AG04449 (cell line): ENCODE results near the gene SPPL3.
A peak's percentile ranks its signal among the peaks of the same experiment; 100 is the strongest.

ENCODE experiments used
- CTCF ChIA-PET: fragments of 350-600 bp; formaldehyde crosslinking; extraction: SDS; loops from one replicate; lab custom pipeline; 2021; ENCODE audit warnings: antibody characterized with exemption; lab: Yijun Ruan, JAX
- POLR2A ChIA-PET: fragments of 400-600, 350-600 bp; formaldehyde crosslinking; extraction: SDS; loops from one replicate; lab custom pipeline; 2020; ENCODE audit warnings: antibody characterized with exemption, inconsistent platforms; lab: Yijun Ruan, JAX
- DNase-seq: peaks from one replicate; pipeline ENCODE4 v3.0.0-alpha.2; 2010; ENCODE audit warnings: low read depth, low spot score
- H3K4me3 ChIP-seq: 2 replicates; pipeline ENCODE4 v1.5.1; 2011; ENCODE audit warnings: low read depth, mild to moderate bottlenecking, control low read depth, low read length
- TF ChIP-seq, protein P1 (sequence below): IDR thresholded peaks from one replicate; pipeline ENCODE4 v1.5.1; 2011; ENCODE audit warnings: mild to moderate bottlenecking, moderate library complexity, low read length, control low read depth, inconsistent platforms; ENCODE audit not compliant: insufficient read depth; ENCODE audit errors: missing control alignments

Gene SPPL3

GRCh38 chr12:120761519-120761934 lies 142.6 kb downstream of the SPPL3 start:
- ChIA-PET POLR2A (no interaction called here), CTCF (interaction anchor here (1.0 to 2.0 kb wide), 2 partner anchors 112 to 179 kb away, joined by 3 to 5 read pairs; no protein-coding TSS in a partner anchor)
- peak; percentile 78 for DNase-seq
- TF ChIP-seq, protein P1, sequence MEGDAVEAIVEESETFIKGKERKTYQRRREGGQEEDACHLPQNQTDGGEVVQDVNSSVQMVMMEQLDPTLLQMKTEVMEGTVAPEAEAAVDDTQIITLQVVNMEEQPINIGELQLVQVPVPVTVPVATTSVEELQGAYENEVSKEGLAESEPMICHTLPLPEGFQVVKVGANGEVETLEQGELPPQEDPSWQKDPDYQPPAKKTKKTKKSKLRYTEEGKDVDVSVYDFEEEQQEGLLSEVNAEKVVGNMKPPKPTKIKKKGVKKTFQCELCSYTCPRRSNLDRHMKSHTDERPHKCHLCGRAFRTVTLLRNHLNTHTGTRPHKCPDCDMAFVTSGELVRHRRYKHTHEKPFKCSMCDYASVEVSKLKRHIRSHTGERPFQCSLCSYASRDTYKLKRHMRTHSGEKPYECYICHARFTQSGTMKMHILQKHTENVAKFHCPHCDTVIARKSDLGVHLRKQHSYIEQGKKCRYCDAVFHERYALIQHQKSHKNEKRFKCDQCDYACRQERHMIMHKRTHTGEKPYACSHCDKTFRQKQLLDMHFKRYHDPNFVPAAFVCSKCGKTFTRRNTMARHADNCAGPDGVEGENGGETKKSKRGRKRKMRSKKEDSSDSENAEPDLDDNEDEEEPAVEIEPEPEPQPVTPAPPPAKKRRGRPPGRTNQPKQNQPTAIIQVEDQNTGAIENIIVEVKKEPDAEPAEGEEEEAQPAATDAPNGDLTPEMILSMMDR = no peak
- H3K4me3 ChIP-seq = no peak overlapping the region

- TF ChIP-seq, protein P1 = no peak
- no peak for DNase-seq
- CTCF ChIA-PET = interaction anchor here (1.0 to 2.0 kb wide), 2 partner anchors 111 to 178 kb away, joined by 3 to 5 read pairs; no protein-coding TSS in a partner anchor
- POLR2A ChIA-PET = no interaction called here
- H3K4me3 ChIP-seq = no peak overlapping the region
These were observed 143.6 kb downstream of the SPPL3 start for GRCh38 chr12:120760349-120761254.

GRCh38 chr12:120759591-120760348 lies 144.4 kb downstream of the SPPL3 start:
- ChIA-PET POLR2A (no interaction called here), CTCF (no interaction called here)
- no peak overlapping the region for H3K4me3 ChIP-seq
- TF ChIP-seq, protein P1 = no peak
- DNase-seq = no peak

GRCh38 chr12:120758798-120759590 lies 145.2 kb downstream of the SPPL3 start:
- no peak for DNase-seq
- TF ChIP-seq, protein P1 = no peak
- POLR2A ChIA-PET = no interaction called here

DNA sequence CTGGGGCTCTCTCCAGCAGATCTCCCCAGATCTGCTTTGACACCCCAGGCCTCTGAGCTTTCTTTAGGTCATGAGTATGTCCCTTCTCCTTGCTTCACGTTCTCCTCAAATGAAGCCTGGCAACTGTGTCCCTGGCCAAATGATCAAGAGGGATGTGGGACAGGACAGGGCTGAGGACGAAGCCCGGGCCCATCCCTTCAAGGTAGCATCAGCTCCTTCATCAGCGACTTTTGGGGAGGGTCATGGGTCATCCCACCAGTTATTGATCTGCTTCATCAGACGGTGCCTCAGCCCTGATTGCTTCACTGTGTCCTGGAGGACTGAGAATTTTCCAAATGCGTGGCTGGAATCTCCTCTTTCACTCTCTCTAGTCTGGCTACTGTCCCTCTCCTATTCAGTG lies 146.2 kb downstream of the SPPL3 start:
- TF ChIP-seq, protein P1 = no peak
- DNase-seq = no peak
- POLR2A ChIA-PET = no interaction called here
- CTCF ChIA-PET = interaction anchor here (1.5 kb wide), 1 partner anchor 40 kb away, joined by 4 read pairs; no protein-coding TSS in a partner anchor
- H3K4me3 ChIP-seq = no peak overlapping the region

More at GRCh38 chr12:120758798-120759590, 145.2 kb downstream of the SPPL3 start:
- CTCF ChIA-PET = interaction anchor here (0.8 to 1.0 kb wide), 2 partner anchors 222 to 301 kb away, joined by 3 read pairs; no protein-coding TSS in a partner anchor
- no peak overlapping the region for H3K4me3 ChIP-seq
